ENCODE measurements around the gene ATP8A2.

DNA sequence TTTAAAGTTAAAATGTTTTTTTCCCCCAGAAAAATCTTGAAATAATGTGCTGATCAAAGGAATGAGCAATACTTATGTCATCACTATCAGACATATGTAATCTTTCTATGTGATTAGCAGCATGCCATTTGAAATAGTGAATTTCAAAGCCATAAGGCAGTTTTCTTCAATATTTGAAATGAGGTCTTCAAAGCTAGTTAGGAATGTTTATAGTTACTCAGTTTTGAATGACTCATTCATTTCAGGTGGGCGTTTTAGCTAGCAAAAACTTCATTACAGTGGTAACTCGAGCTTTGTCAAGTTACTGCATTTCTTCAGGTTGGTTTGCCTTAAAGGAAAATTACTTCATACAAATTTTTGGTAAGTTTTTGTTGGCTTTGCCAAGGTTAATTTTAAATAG lies 102.1 kb downstream of the ATP8A2 start:
- TF ChIP-seq POLR2A (IDR thresholded peaks at IDR 0.05; ENCODE audit: low read length) (no peak), GATA1 (IDR thresholded peaks at IDR 0.05; ENCODE audit: low read depth, low read length) (no peak)
